C1 segment of cervical spinal cord (tissue), 14 donors: Measurements from ENCODE around the gene RAPGEF4.
A peak's percentile ranks its signal among the peaks of the same experiment; 100 is the strongest.

ENCODE experiments used
- DNase-seq, 14 donors: peaks; one replicate each; lab custom pipeline; 2025; lab: John Stamatoyannopoulos, UW

RAPGEF4 gene

DNA sequence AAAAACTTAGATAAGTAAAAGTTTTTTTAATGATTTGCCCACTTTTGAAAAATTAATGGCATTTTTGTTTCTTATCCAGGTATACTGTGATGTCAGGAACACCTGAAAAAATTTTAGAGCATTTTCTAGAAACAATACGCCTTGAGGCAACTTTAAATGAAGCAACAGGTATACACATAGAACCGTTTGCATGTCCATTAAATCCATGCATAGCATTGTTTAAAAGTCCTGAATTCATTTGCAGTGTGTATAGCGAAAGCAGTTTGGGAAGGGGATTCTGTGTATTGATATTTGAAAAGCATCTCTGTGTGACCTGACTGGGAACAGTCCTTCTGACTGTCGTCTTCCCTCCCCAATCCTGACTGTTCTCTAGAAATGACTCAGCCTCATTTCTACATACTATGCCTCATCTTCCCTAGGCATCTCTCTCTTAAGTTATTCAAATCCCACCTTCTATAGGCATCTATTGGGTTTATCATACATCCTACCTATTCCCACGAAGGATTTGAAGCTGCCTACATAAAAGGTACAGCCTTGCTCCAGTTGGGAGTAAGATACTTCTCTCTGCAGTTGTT, 260.8 kb downstream of the RAPGEF4 start:
- no peak for DNase-seq

DNA sequence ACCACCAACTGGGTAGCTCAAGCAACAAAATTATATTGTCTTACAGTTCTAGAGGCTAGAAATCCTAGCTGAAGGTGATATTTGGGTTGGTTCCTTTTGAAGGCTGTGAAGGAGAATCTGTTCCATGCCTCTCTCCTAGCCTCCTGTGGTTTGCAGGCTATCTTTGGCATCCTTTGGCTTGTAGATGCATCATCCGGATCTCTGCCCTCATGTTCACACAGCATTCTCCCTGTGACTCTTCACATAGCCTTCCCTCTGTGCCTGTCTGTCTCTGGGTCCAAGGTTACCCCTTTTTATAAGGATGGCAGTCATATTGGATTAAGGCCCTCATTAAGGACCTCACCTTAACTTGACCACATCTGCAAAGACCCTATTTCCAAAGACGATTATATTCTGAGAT, 261.4 kb downstream of the RAPGEF4 start:
- no peak for DNase-seq

DNA sequence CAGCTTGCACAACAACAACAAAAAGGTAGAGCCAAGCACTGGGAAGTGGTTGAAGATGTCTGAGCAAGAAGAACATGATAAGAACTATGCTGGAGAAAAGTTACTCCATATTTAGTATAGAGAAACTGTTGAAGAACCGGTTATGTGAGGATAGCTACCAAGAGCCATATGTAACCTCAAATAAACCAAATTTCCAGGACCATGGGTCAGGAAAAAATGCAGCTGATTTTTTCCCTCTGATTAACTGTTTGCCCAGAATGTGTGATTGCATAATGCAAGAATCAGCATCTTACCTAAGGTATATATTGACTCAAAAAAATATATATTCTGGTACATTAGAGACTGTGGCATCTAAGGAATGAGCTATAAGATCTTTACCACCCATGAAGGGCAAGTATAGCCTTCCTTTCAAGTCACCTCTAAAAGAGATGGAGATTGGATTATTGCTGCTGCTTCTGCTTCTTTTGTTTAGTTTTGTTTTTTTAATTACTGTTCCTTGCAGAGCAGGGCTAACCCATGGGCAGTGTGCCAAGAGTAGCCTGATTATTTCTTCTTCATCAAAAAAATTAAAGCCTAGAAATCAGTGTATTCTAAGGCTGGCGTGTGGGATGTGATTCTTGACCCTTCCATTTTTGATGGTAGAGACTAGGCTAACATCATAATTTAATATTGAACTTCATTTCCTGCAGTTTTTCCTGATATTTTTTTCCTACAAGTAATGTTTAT, 263.1 kb downstream of the RAPGEF4 start:
- no peak for DNase-seq

DNA sequence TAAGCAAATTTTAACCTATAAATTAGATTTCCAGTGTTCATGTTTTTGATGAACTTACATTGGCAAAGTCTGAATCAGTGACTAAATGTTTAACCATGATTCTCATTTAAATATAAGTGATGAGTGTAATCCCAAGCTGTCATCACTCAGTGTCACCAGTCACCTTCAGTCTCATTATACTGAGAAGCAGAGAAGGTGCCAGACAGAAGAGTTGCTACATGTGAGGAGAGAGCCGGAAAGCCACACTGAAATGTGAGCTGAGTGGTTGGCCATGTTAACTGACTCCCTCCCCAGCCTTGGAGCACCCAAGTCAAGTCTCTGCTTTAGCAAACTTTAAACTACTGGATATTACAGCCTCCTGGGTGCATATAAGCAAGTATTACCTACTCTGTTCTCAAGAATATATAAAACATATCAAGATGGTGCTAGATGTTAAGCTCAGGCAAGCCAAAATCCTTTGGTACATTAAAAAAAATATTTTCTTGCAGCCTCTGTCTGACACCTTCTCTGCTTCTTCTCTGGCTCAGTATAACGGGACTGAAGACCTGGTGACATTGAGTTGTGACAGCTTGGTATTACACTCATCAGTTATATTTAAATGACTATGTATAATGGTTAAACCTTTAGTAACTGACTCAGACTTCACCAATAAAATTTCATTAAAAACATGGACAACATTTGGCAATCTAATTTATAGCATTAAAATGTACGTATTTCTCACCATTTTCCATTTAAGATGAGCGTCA, 264.2 kb downstream of the RAPGEF4 start:
- no peak for DNase-seq

DNA sequence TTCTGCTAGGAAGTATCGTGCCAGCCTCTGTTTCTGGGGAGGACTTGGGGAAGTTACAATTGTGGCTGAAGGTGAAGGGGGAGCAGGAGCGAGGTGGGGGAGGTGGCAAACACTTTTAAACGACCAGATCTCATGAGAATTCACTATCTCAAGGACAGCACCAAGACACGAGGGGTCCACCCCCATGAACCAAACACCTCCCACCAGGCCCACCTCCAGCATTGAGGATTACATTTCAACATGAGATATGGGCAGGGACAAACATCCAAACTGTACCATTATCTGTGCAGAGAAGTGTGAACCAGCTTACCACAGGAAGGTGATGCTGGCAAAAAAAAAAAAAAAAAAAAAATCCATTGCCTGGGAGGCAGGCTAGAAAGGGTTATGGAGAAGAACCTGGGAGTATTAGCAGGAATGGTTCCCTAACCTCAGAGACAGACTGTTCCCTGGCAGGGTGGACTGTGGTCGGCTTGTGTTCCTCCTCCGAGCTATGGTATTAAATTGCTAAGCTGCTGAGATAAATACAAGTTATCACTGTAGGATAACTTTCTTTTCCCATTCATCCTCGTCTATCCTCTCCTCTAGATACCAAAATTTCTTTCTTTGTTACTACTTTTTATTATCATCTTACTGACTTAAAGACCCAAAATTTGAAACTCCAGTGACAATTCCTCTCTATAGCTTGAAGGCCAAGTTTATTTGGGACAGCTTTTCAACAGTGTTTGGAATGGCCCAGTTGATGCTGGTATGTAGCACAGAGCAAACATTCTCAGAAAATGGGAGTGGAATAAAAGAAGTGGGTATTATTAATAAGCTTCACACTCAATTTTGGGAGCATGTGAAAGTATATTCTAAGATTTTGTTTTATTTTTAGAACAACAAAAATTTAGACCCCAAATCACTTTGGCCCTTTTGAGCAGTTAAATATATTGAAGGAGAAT, 266.3 kb downstream of the RAPGEF4 start:
- DNase-seq = no peak

DNA sequence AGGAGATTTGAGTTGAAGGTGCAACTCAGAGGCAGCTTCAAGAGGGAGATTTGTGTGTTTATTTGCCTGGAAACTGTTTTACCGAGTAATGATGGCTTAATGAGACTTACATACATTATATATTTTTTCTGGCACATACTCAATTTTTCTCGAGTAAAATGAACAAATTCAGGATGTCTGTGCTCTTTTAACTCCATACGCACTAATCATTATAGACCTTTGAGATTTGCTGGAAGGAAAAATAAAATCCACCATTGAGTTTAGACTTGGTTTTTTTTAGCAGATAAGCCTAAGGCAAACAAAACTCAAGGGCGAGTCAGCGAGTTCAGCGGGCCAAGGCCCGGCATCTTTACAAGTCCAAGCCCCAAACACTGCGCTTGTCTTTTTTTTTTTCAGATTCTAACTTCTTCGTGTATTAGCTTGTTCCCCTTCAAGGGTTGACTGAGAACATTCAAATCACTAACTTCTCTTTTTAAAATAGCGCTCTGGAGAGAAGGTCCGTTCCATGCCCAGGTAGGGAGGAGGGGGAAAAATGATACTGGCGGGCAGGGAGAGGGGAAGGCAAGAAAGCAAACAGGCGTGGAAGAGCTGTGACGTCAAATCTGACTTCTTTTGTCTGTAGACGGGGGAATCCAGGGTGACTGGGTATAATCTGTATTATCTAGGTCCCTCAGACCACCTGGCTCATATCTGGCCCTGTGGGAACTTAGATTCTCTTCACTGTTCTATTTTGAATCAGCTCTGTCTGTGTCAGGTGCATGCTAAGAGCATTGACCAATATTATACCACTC, 267.3 kb downstream of the RAPGEF4 start:
- DNase-seq = no peak

DNA sequence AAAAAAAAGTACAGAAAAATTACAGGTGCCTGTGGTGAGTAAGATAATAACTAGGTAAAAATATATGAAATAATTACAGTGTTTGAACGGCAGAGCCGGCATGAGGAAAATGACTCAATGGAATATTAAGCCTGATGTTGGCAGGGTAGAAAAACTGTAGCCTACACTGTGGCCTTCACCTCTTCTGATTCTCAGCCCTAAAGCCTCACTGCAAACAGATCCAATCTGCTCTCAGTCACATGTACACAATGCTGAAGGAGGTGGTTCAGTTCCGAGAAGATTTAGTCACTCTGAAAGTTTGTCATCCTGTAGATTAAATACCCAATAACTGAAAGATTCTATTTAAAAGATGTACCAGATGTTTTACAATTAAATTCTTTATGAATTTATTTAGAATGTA, 273.1 kb downstream of the RAPGEF4 start:
- no peak for DNase-seq

DNA sequence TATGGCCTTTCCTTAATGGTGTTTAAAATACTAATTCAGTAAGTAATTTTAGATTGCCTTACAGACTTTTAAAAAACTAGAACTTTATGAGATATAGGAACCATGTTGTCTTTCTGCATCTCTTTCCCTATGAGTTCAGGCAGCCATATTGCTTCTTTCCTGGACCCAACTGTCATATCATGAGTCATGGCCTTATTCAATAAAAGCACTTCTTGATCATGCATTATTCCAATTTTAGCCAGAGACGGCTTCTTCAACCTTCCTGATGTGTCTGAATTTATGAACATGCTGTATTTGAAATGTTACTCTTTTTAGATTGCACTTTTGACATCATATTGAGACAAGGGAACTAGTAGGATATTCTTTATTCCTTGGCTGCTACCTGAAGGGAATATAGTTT, 274.6 kb downstream of the RAPGEF4 start:
- DNase-seq = no peak

DNA sequence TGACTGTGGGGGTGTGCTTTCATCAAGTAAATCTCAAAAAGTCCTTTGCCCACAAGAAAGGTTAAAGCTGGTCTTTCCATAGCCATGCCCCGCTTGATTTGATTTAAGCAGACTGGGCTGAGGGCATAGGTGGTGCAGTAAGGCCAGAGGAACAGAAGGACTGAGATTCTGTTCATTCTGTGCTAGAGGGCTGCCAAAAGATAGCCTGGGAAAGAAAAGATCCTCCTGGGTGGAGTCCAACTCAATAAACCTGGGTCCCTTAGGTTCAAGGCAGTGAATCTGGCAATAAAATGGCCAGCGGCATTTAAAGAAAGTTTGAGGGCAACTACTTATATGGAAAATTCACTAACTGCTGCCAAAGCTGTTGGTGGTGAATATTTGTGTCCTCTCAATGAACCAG, 280.8 kb downstream of the RAPGEF4 start:
- peak in 1 of 14 donors; percentile 43 for DNase-seq

DNA sequence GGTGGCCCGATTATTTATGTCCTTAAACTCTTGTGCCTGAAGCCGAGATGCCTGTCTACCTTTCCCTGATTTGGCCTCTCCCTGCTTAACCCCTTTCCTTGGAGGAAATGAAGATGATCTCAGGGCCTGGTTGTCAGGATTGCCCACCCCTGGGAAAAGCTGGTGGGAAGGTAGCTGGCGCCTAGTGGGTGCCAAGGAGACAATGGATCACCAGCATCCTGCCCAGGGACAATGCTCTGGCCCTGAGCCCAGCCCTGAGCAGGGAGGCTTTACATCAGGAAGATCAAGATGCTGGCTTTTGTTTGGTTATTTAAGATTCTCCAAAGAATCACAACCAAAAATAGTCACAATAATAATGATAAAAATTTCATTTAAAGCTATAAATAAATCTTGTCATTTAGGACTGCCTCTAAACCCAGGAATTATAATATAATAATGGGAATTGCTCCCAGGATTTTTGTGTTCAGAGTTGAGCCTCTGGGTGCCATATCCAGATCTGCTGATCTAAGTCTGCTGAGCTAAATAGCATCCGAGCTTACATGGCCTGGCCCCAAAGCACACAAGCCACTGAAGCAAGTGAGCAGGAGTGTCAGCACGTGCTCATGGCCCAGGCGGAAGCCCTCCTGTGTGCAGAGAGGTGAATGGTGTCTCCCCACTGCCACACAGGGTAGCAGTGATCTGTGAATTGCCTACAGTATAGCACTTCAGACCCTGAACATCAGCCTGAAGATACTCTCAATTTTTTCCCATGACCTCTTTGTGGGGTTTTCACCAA, 282.2 kb downstream of the RAPGEF4 start:
- DNase-seq = no peak

DNA sequence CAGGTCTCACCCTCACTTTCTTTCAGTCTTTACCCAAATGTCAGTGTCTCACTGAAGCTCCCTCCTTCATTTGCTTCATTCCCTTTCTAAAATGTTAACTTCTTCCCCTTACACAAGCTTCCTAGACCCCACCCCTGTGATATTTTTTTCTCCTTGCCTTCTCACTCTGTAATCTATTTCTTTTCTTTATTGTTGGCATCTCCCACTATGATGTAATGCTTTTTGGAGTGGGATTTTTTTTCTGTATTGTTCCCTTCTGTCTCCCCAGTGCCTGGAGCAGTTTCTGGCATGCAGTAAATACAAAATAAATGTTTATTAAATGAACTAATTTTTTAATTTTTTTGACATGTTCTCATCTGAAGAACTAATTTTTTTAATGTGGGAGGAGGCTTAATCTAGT, 284.1 kb downstream of the RAPGEF4 start:
- DNase-seq = no peak

DNA sequence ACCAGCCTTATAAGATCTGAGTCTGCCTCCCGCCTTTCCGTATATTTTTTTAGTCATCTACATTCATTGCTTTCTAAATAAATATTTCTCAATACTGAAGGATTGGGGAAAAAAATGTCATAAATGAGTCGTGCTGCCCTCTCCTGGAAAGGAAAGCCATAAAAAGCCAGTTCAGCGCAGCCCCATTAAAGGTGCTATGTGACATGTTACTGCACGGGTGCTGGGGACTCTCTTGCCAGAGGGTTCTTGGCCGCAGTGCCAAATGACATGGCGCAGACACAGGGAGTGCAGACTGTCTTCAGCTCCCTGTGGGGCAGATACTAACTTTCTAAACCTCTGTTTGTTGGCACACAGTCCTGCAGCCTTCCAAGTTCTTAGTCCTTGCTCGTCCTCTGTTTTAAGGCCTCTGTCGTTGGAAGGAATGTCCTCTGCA, 286.3 kb downstream of the RAPGEF4 start:
- DNase-seq = no peak

DNA sequence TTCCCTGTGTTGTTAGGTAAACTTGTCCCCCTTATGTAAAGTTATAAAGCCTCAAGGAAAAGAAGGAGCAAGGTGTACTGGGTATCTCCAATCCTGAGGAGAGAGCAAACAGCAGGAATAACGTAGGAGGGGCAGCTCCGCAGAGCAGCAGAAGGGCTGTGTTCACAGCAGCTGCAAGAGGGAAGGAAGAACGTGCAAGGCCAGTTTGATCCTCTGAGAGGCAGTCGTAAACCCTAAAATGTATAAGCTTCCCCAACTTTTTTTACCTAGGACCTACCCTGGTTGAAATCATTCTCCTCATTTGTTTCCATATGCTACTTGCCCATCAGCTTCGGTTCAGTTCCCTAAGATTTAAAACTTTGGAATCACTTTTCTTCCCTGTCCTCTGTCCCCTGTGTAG, 288.1 kb downstream of the RAPGEF4 start:
- no peak for DNase-seq

DNA sequence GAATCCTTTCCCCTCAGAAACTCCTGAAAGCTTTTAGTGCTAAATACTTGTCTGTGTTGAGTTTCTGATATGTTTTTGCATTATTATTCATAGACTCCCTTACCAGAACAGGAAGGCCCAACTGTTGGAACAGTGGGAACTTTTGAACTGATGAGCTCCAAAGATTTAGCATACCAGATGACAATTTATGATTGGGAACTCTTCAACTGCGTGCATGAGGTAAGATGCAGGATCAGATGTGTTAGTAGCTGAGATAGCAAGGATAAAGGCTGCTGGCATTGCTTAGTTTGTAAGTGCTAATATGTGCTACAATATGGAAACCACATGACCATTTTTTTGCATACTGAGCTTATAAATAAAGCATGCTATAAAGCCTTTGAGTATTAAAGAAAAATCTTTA, 290.8 kb downstream of the RAPGEF4 start:
- DNase-seq = no peak

DNA sequence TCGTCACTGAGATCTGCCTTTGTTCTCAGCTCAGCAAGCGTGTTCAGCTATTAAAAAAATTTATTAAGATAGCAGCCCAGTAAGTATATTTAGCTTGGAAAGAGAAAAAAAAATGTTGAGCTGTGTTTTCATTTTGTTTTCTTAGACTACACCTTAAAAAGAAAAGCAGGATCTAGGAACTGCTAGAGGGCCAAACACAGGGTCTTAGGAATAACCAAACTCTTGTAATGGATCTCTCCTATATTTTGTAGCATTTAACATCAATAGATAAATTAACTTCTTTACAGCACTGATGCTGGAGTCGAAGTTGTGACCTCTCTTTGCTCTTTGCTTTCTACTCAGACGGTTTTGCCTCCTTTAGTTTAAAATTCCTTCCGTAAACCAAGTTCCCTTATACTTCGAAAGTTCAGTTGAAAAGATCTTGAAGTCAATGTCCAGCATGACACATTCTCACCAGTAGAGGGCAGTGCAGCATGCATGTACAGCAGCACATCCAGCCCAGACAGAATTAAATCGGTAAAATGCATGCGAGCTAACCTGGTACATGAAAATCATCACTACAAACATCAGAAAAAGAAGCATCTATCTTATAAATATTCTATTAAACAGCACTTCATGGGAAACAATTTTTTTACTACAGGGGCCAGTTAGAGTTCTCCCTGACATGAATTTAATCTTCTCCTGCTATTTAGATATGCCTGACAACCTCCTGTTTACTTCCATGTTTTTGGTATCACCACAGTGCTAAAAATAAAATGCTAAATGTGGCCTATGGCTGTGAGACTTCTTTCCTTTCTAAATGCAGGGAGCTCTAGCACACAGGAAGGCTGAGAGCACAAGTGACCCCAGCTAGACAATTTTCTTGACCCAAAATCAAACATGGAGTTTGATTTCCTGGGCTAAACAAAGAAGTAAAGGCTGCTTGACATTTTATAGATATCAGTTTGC, 291.8 kb downstream of the RAPGEF4 start:
- peak in 12 of 14 donors; percentile 13 to 79 (median 46) for DNase-seq

DNA sequence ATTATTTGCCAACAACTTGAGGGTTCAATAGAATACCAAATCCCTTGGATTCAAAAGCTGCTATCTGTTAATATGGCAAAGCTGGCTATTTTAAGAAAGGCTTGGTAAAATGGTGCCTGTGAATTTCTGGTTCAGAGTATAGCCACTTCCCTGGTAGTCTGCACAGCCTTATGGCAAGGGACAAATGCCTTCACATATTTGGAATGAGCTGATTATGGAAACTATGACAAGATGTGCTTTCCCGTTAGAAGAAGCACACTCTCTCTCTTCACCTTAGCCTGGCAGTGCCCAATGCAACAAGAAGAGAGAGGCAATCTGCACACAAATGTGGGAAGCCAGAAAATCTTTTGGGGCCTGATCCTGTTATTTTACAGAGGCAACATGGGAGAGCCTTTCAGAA, 292.5 kb downstream of the RAPGEF4 start:
- peak in 1 of 14 donors; percentile 43 for DNase-seq

DNA sequence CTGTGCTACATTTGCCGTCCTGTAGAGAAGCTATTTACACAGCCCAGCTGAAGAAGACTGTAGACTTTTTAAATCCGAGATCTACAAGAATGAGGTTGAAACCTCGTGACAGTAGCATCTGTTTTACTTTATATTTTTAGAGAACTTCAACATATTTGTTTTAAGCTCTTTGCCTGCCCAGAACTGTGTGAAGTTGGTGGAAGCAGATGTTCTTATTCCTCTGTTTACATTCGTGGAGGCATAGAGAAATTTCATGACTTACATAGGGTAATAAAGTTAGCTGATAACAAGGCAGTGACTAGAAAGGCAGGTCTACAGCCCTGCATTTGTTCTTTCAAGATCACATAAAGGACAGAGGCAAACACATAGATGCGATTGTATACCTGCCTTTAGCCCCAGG, 293.0 kb downstream of the RAPGEF4 start:
- DNase-seq = no peak

DNA sequence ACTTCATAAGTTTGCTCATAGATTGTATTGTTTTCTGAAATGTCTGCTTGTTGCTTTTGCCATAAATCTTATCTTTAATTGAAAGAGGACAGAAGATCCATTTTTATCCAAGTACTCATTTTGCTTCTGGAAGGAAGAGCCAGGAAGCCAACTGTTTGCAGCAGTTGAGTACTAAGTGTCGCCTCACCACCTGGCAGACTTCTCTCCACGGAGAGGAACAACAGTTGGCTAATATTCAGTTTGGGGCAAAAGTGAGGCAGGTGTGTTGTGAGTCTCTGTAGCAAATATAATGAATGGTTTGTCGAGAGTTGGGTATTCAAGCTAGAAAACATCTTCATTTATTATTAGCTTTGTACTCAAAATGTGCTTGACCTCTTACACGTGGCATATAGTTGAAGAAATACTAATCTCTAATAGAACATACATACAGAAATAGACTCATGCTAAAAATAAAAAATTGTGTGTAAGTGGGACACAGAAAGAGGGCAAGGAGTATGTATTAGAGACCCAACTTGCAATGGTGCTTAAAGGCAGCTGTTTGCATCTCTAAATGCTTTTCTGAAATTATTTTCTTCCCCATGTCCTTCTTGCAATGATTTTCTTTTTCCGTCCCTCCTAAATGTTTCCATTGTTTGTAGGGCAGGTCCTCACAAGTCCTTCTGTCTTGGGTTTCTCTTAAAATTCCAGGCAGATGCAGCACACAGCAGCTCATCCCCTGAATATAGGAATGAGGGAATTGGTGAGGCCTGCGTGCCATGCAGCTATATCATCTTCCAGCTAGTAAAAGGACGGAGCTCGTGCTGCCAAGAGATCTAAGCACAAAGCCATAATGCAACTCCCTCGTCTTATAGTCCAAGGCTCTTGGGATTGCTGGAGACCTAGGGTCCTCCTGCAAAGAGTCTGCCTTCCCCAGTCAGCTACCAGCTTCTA, 295.2 kb downstream of the RAPGEF4 start:
- no peak for DNase-seq
